HepG2 (cell line): Measurements from ENCODE around the gene TAF1B. TPM values are rescaled to one million over a fixed set of nuclear protein-coding genes. Genes with fewer than 3 reads are reported as not detected.

ENCODE experiments used
- EZH2 ChIP-seq: conservative IDR thresholded peaks from 2 replicates; pipeline ENCODE4 v1.6.1; 2012; ENCODE audit warnings: mild to moderate bottlenecking, low read depth, low read length, moderate library complexity
- FOSL2 ChIP-seq: sonication (generic); formaldehyde crosslinking; IDR thresholded peaks from 2 replicates; pipeline ENCODE4 v1.4.0; 2020; ENCODE audit warnings: missing genetic modification reagents
- MTA1 ChIP-seq: sonication (generic); formaldehyde crosslinking; IDR thresholded peaks from 2 replicates; pipeline ENCODE4 v1.4.0; 2020; ENCODE audit warnings: missing genetic modification reagents, mild to moderate bottlenecking, borderline replicate concordance
- MTF2 ChIP-seq: sonication (generic); formaldehyde crosslinking; IDR thresholded peaks from 2 replicates; pipeline ENCODE4 v1.5.0; 2020; ENCODE audit warnings: missing genetic modification reagents, borderline replicate concordance
- NFKB2 ChIP-seq: sonication (generic); formaldehyde crosslinking; IDR thresholded peaks from 2 replicates; pipeline ENCODE4 v1.4.0; 2020; ENCODE audit warnings: missing genetic modification reagents, borderline replicate concordance
- NFYC ChIP-seq: IDR thresholded peaks from 2 replicates; pipeline ENCODE4 v1.6.1; 2016; ENCODE audit warnings: missing genetic modification reagents, missing compliant biosample characterization
- NR2F6 ChIP-seq, 2 experiments: IDR thresholded peaks; 2 replicates each; pipeline ENCODE4 v1.6.1; 2016; ENCODE audit warnings: antibody characterized with exemption in 1 of 2, mild to moderate bottlenecking in 1 of 2
- PHF5A ChIP-seq: IDR thresholded peaks from one replicate; pipeline ENCODE4 v1.6.1; 2018; ENCODE audit warnings: low read depth, missing genetic modification reagents; ENCODE audit not compliant: unreplicated experiment
- RARG ChIP-seq: sonication (generic); formaldehyde crosslinking; IDR thresholded peaks from 2 replicates; pipeline ENCODE4 v1.4.0; 2020; ENCODE audit warnings: low read depth, mild to moderate bottlenecking, missing genetic modification reagents
- SMAD3 ChIP-seq: sonication (generic); formaldehyde crosslinking; IDR thresholded peaks from 2 replicates; pipeline ENCODE4 v1.4.0; 2020; ENCODE audit warnings: missing genetic modification reagents
- ZKSCAN1 ChIP-seq: fragments of 150-350 bp; IDR thresholded peaks from 2 replicates; pipeline ENCODE4 v1.6.1; 2014; ENCODE audit warnings: low read length
- ZNF143 ChIP-seq: sonication (generic); formaldehyde crosslinking; IDR thresholded peaks from 2 replicates; pipeline ENCODE4 v1.4.0; 2020; ENCODE audit warnings: missing genetic modification reagents
- ZNF331 ChIP-seq: sonication (generic); formaldehyde crosslinking; IDR thresholded peaks from 2 replicates; pipeline ENCODE4 v1.4.0; 2020; ENCODE audit warnings: missing genetic modification reagents
- ZNF34 ChIP-seq: sonication (generic); formaldehyde crosslinking; IDR thresholded peaks from 2 replicates; pipeline ENCODE4 v1.4.0; 2020; ENCODE audit warnings: mild to moderate bottlenecking, missing genetic modification reagents, borderline replicate concordance
- ZNF383 ChIP-seq: sonication (generic); formaldehyde crosslinking; IDR thresholded peaks from 2 replicates; pipeline ENCODE4 v1.4.0; 2020; ENCODE audit warnings: missing genetic modification reagents, mild to moderate bottlenecking, borderline replicate concordance
- ZNF484 ChIP-seq: sonication (generic); formaldehyde crosslinking; IDR thresholded peaks from 2 replicates; pipeline ENCODE4 v1.5.1; 2020; ENCODE audit warnings: mild to moderate bottlenecking, low read depth, missing genetic modification reagents, borderline replicate concordance
- ZNF724P ChIP-seq: sonication (generic); formaldehyde crosslinking; IDR thresholded peaks from 2 replicates; pipeline ENCODE4 v1.8.0; 2022; ENCODE audit warnings: missing genetic modification reagents, borderline replicate concordance
- ZNF776 ChIP-seq: sonication (generic); formaldehyde crosslinking; IDR thresholded peaks from 2 replicates; pipeline ENCODE4 v1.4.0; 2020; ENCODE audit warnings: mild to moderate bottlenecking, missing genetic modification reagents
- ZNF782 ChIP-seq: sonication (generic); formaldehyde crosslinking; IDR thresholded peaks from 2 replicates; pipeline ENCODE4 v1.4.0; 2020; ENCODE audit warnings: missing genetic modification reagents, mild to moderate bottlenecking, borderline replicate concordance
- ZNF883 ChIP-seq: sonication (generic); formaldehyde crosslinking; IDR thresholded peaks from 2 replicates; pipeline ENCODE4 v1.5.1; 2020; ENCODE audit warnings: mild to moderate bottlenecking, missing genetic modification reagents; ENCODE audit errors: not compliant biosample characterization
- polyA plus RNA-seq, 8 experiments: library from polyadenylated mRNA; depleted of rRNA in 3 of 8; stranded (reverse) in 7 of 8; unstranded in 1 of 8; fragments of >200 nt; fragmentation: Illumina TruSeq in 4 of 8; extraction: Trizol in 4 of 8; gene quantifications; 2 replicates each; pipeline versions ENCODE4 v1.2.1 to v1.2.3, GENCODE V29; 2011 to 2016; ENCODE audit warnings: low read depth in 4 of 8, missing spikeins in 1 of 8, mixed read lengths in 1 of 8; ENCODE audit not compliant: insufficient read depth in 1 of 8
- total RNA-seq, 5 experiments: library from RNA; depleted of rRNA; stranded (reverse); fragments of >200 nt; fragmentation: Illumina TruSeq; extraction: Trizol; gene quantifications; 2 replicates each; pipeline ENCODE4 v1.2.3, GENCODE V29; 2016; ENCODE audit warnings: low read depth in 1 of 5
- TF ChIP-seq, protein P1 (sequence below): sonication (generic); formaldehyde crosslinking; IDR thresholded peaks from 2 replicates; pipeline ENCODE4 v1.5.1; 2020; ENCODE audit warnings: mild to moderate bottlenecking, missing genetic modification reagents, moderate library complexity
- TF ChIP-seq, protein P2 (sequence below): sonication (generic); formaldehyde crosslinking; IDR thresholded peaks from 2 replicates; pipeline ENCODE4 v1.4.0; 2020; ENCODE audit warnings: missing genetic modification reagents, borderline replicate concordance
- TF ChIP-seq, protein P3 (sequence below): sonication (generic); formaldehyde crosslinking; IDR thresholded peaks from 2 replicates; pipeline ENCODE4 v1.8.1; 2023; ENCODE audit warnings: mild to moderate bottlenecking, missing genetic modification reagents

TAF1B gene
- total and polyA plus RNA-seq, 2 of the 13 experiments (the other 11 are each of a cell fraction or from before 2014, with no cell fraction given), result 13.3 to 27.7 TPM

DNA sequence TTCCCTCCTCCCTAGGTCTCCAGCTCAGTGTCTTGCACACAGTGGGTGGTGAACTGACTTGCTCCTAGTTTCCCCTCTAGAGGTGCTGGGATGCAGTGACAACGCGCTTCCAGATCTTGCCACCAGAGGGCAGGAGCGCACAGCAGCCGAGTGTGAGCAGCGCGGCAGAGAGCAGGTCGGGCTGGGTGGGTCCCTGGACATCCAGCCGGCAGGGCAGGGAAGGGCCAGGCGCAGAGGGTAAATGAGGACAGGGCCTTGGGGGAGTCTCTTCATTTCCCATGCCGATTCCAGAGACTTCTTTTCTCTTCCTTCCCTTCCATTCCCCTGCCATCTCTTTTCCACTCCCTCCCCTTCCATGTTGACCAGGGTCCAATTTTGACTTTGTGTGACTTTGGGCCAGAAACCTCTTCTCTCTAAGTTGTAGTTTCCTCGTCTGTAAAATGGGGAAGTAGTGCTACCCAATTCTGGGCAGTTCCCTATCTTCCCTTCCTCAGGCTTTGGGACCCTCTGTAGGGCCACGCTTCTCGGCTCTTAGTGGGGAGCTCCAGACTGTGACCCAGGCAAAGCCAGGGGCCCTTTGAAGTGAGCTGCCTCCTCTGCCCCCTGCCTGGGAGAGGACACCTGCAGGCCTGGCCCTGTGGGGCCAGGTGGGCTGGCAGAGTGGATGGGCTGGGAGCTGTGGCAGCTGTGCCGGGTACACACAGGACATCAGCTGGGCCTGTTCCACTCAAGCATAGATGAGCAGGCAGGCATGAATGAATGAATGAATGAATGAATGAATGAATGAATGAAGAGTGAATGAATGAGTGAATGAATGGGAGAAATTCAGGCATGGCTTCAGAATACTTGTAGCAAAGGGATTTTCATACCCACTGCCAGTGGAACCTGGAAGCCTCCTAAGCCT is 43.3 kb upstream of the TAF1B start (continued):
- TF ChIP-seq ZNF484 (CRISPR knock-in tag), result no peak
- TF ChIP-seq ZNF34, result 0 out of 2 replicates have a peak, but pooled peaks have one; percentile 69
- TF ChIP-seq NR2F6 (IDR thresholded peaks at IDR 0.05), result no peak
- TF ChIP-seq NR2F6 (CRISPR knock-in tag; IDR thresholded peaks at IDR 0.05), result peak; percentile 62
- TF ChIP-seq, protein P1, sequence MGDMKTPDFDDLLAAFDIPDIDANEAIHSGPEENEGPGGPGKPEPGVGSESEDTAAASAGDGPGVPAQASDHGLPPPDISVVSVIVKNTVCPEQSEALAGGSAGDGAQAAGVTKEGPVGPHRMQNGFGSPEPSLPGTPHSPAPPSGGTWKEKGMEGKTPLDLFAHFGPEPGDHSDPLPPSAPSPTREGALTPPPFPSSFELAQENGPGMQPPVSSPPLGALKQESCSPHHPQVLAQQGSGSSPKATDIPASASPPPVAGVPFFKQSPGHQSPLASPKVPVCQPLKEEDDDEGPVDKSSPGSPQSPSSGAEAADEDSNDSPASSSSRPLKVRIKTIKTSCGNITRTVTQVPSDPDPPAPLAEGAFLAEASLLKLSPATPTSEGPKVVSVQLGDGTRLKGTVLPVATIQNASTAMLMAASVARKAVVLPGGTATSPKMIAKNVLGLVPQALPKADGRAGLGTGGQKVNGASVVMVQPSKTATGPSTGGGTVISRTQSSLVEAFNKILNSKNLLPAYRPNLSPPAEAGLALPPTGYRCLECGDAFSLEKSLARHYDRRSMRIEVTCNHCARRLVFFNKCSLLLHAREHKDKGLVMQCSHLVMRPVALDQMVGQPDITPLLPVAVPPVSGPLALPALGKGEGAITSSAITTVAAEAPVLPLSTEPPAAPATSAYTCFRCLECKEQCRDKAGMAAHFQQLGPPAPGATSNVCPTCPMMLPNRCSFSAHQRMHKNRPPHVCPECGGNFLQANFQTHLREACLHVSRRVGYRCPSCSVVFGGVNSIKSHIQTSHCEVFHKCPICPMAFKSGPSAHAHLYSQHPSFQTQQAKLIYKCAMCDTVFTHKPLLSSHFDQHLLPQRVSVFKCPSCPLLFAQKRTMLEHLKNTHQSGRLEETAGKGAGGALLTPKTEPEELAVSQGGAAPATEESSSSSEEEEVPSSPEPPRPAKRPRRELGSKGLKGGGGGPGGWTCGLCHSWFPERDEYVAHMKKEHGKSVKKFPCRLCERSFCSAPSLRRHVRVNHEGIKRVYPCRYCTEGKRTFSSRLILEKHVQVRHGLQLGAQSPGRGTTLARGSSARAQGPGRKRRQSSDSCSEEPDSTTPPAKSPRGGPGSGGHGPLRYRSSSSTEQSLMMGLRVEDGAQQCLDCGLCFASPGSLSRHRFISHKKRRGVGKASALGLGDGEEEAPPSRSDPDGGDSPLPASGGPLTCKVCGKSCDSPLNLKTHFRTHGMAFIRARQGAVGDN (CRISPR knock-in tag), result peak; percentile 86
- TF ChIP-seq ZNF776 (CRISPR knock-in tag), result peak; percentile 41; the same call in 1 of the 2 replicates
- TF ChIP-seq MTA1 (CRISPR knock-in tag), result 0 out of 2 replicates have a peak, but pooled peaks have one; percentile 50
- TF ChIP-seq ZKSCAN1, result peak; percentile 83
- TF ChIP-seq, protein P2, sequence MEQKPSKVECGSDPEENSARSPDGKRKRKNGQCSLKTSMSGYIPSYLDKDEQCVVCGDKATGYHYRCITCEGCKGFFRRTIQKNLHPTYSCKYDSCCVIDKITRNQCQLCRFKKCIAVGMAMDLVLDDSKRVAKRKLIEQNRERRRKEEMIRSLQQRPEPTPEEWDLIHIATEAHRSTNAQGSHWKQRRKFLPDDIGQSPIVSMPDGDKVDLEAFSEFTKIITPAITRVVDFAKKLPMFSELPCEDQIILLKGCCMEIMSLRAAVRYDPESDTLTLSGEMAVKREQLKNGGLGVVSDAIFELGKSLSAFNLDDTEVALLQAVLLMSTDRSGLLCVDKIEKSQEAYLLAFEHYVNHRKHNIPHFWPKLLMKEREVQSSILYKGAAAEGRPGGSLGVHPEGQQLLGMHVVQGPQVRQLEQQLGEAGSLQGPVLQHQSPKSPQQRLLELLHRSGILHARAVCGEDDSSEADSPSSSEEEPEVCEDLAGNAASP (CRISPR knock-in tag), result peak; percentile 98
- TF ChIP-seq ZNF143, result no peak
- TF ChIP-seq, protein P3, sequence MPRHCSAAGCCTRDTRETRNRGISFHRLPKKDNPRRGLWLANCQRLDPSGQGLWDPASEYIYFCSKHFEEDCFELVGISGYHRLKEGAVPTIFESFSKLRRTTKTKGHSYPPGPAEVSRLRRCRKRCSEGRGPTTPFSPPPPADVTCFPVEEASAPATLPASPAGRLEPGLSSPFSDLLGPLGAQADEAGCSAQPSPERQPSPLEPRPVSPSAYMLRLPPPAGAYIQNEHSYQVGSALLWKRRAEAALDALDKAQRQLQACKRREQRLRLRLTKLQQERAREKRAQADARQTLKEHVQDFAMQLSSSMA (CRISPR knock-in tag), result peak; percentile 32; the same call in 1 of the 2 replicates
- TF ChIP-seq SMAD3 (CRISPR knock-in tag), result peak; percentile 79; the same call in 1 of the 2 replicates
- no peak for TF ChIP-seq RARG (CRISPR knock-in tag)
- peak; percentile 85 for TF ChIP-seq ZNF331 (CRISPR knock-in tag)
- TF ChIP-seq NFYC (CRISPR knock-in tag), result 0 out of 2 replicates have a peak, but pooled peaks have one; percentile 17
- TF ChIP-seq NFKB2 (CRISPR knock-in tag), result no peak; the same call in 1 of the 2 replicates
- TF ChIP-seq ZNF724P, result peak; percentile 84
- TF ChIP-seq ZNF782, result peak; percentile 48; the same call in 1 of the 2 replicates
- TF ChIP-seq FOSL2, result peak; percentile 46; the same call in 1 of the 2 replicates
- TF ChIP-seq ZNF883, result peak; percentile 54
- TF ChIP-seq PHF5A (CRISPR knock-in tag), result peak; percentile 60
- TF ChIP-seq MTF2, result 0 out of 2 replicates have a peak, but pooled peaks have one; percentile 22
- TF ChIP-seq ZNF383 (CRISPR knock-in tag), result peak; percentile 56; the same call in 1 of the 2 replicates
- TF ChIP-seq EZH2, result no peak
